Measurements from ENCODE around the gene MCF2L.

GRCh38 chr13:113143466-113144254, 174.6 kb downstream of the MCF2L start:
- TF ChIP-seq, protein P1, sequence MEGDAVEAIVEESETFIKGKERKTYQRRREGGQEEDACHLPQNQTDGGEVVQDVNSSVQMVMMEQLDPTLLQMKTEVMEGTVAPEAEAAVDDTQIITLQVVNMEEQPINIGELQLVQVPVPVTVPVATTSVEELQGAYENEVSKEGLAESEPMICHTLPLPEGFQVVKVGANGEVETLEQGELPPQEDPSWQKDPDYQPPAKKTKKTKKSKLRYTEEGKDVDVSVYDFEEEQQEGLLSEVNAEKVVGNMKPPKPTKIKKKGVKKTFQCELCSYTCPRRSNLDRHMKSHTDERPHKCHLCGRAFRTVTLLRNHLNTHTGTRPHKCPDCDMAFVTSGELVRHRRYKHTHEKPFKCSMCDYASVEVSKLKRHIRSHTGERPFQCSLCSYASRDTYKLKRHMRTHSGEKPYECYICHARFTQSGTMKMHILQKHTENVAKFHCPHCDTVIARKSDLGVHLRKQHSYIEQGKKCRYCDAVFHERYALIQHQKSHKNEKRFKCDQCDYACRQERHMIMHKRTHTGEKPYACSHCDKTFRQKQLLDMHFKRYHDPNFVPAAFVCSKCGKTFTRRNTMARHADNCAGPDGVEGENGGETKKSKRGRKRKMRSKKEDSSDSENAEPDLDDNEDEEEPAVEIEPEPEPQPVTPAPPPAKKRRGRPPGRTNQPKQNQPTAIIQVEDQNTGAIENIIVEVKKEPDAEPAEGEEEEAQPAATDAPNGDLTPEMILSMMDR (IDR thresholded peaks at IDR 0.05), result no peak
- no peak for TF ChIP-seq POLR2A (IDR thresholded peaks at IDR 0.05)
